ENCODE measurements around the gene DARS2. TPM values are rescaled to one million over a fixed set of nuclear protein-coding genes. Genes with fewer than 3 reads are reported as not detected.

Gene DARS2
- total and polyA plus RNA-seq, 10 of the 15 experiments (the other 5 are each of a cell fraction or from before 2014, with no cell fraction given), result 23.9 to 69.7 (median 37.3) TPM

GRCh38 chr1:173867753-173868265, 43.3 kb downstream of the DARS2 start, which contains the start of gene GAS5 (continued):
- TF ChIP-seq ATF3 (IDR thresholded peaks at IDR 0.05; ENCODE audit: borderline replicate concordance, extremely low read depth, low read depth, low read length) (peak; percentile 37; the same call in 1 of the 2 replicates), CHD4 (IDR thresholded peaks at IDR 0.05) (no peak), FOXK2 (IDR thresholded peaks at IDR 0.05) (no peak), E2F4 (IDR thresholded peaks at IDR 0.05; ENCODE audit: low read depth, low read length) (no peak), MEF2A (IDR thresholded peaks at IDR 0.05; ENCODE audit: insufficient read depth, low read depth, low read length) (no peak)

GRCh38 chr1:173868266-173869020, 44.0 kb downstream of the DARS2 start, which contains the start of gene ZBTB37:
Gene ZBTB37 (plus strand): TSS chr1:173868380. CDS start chr1:173870226, 1,846 bp downstream.
- in situ Hi-C loops (cut with MboI), result no loop called here
- ATAC-seq (peak; percentile 76), FAIRE-seq (no peak), DNase-seq (ENCODE audit: low read depth, low spot score) (no peak)
- H3K79me2 ChIP-seq (ENCODE audit: control insufficient read depth, insufficient read depth, low read length), result peaks cover 44% of the 10 kb centered on the region
- ChIA-PET SMC1A (ENCODE audit: uncharacterized antibody, unreplicated experiment) (interaction anchor here (0.5 to 3.1 kb wide), 7 partner anchors 45 to 451 kb away, joined by 3 to 11 read pairs (median 3); partner anchors contain the start of genes CENPL and DARS2), RAD21 (ENCODE audit: unreplicated experiment) (interaction anchor here (0.5 to 2.7 kb wide), 16 partner anchors 8 to 1042 kb away, joined by 3 to 9 read pairs (median 3); partner anchors contain the start of genes DARS2 and PRDX6), CTCF (interaction anchor here (1.4 to 1.7 kb wide), 2 partner anchors 24 to 391 kb away, joined by 3 to 4 read pairs; partner anchors contain the start of gene PRDX6), POLR2A (interaction anchor here (0.6 to 3.3 kb wide), 23 partner anchors 8 to 1511 kb away, joined by 3 to 17 read pairs (median 3); partner anchors contain the start of genes CENPL, DARS2, KLHL20 and PRDX6)
- peaks cover 15% of the 10 kb centered on the region for H3K4me1 ChIP-seq (ENCODE audit: control insufficient read depth, insufficient read depth, low read length)
- no peaks in the 10 kb centered on the region for H4K20me1 ChIP-seq (ENCODE audit: control insufficient read depth, insufficient read depth)
- H3K4me2 ChIP-seq (ENCODE audit: control insufficient read depth, insufficient read depth), result peak within 1 kb of the TSS; percentile 95
- H3K27ac ChIP-seq (ENCODE audit: control insufficient read depth, insufficient read depth), result peak within 1 kb of the TSS; percentile 89
- intact Hi-C loops (cut with micrococcal nuclease; ENCODE audit: unreplicated experiment), result loop anchor here (2.0 to 10.0 kb wide), 5 partner anchors 44 to 346 kb away; partner anchors contain the start of genes CENPL, DARS2, RABGAP1L and RC3H1
- H2AFZ ChIP-seq (ENCODE audit: control insufficient read depth, low read depth, low read length), result peak within 1 kb of the TSS; percentile 94
- H3K36me3 ChIP-seq (ENCODE audit: control insufficient read depth in 2 of 2, insufficient read depth in 2 of 2, low read length in 1 of 2), result peaks cover 4 to 25% of the 10 kb centered on the region in 2 experiments; a peak in 3 of 4 replicates
- no peaks in the 10 kb centered on the region for H3K27me3 ChIP-seq (replicated peaks in 1 of 2; ENCODE audit: control insufficient read depth in 2 of 2, insufficient read depth in 2 of 2, low read length in 1 of 2)
- H3K9ac ChIP-seq (ENCODE audit: control insufficient read depth, insufficient read depth, low read length), result peak within 1 kb of the TSS; percentile 73
- WGBS (ENCODE audit: insufficient coverage, insufficient replicate concordance, low lambda C conversion rate, missing lambda C conversion rate), result under 1% methylated on average over 31 of the region's 53 CpGs
- no peaks in the 10 kb centered on the region for H3K9me3 ChIP-seq (replicated peaks; ENCODE audit: control insufficient read depth, insufficient read depth, low read length)
- peak within 1 kb of the TSS; percentile 91 for H3K4me3 ChIP-seq
- no TSS peak for BruUV-seq (replicated peaks)
- no peak for TF ChIP-seq ZNF274 (IDR thresholded peaks at IDR 0.05; ENCODE audit: insufficient read depth, insufficient read length)
- no peak for TF ChIP-seq SREBF1 (IDR thresholded peaks at IDR 0.05; ENCODE audit: low read length)
- no peak for TF ChIP-seq CUX1 (IDR thresholded peaks at IDR 0.05; ENCODE audit: insufficient replicate concordance, low read depth, low read length)
- no peak for TF ChIP-seq JUNB (IDR thresholded peaks at IDR 0.05)

Measured in GM12878 (cell line).